NCI-H2081 (cell line): ENCODE data around the gene METAP2.
"Not testable (repeated sequence)": the region's sequence is repeated elsewhere in the genome, so short reads cannot be mapped to it uniquely, and the experiment has no call there.

Experiments
- DNase-seq, 2 experiments: peaks; one replicate each; lab custom pipeline; 2025; lab: John Stamatoyannopoulos, UW

The METAP2 gene

DNA sequence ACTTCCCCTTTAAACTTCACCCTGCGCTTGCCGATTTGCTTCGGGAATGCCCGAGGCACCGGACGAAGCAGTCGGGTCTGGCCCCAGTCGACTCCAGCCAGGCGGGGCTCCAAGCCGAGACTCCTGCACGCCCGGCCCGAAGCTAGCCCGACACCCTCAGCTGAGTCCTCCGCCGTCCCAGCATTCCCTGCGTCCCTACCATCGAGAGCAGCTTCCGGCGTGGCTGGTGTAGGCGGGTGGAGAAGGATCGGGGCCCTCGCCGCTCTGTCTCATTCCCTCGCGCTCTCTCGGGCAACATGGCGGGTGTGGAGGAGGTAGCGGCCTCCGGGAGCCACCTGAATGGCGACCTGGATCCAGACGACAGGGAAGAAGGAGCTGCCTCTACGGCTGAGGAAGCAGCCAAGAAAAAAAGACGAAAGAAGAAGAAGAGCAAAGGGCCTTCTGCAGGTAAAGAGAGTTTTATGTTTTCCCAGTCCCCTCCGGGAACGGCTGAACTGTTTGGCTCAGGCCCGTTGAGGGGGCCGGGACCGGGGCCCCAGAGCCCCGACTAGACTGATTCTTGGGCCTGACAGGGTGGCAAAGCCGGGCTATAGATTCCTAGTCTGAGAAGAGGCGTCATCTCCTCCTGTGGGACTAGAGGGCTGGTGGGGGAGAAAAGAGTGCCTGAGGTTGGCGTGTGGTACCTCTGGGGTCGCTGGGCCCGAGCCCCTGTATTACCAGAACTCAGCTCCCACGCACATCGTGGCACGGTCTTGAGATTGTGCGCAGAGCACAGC, at the start of gene METAP2:
METAP2 (plus strand) TSS at position 269 of the 776 bp plus-strand sequence; CDS start at position 297, 28 bp downstream.
- DNase-seq, result peak; percentile 95 to 97

DNA sequence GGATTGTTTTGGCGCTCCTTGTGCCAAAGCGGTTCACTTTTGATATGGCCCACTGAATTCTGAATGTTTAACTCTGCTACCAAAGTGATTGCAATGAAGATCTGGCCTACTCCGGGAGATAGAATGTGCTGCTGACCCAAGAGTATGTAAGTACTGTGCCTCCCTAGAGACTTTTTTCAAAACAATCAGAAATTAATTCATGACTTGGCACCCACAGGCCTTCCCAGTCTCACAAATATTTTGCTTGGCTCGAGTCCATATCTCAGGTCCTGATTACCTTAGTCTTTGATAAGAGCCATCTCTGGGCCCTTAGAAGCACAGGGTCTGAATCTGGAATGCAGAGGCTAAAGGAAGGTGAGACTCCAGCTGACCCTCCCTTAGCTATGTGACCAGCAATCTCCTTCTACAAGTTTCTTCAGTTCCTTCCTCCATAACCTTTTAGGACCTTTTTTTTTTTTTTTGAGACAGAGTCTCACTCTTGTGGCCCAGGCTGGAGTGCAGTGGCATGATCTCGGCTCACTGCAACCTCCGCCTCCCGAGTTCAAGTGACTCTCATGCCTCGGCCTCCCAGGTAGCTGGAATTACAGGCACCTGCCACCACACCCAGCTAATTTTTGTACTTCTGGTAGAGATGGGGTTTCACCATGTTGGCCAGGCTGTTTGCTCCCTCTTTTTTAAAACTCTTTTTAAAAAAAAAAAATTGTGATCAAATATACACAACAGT, 49.5 kb upstream of the METAP2 start:
- DNase-seq, result no peak

GRCh38 chr12:95429172-95429510, 44.8 kb upstream of the METAP2 start:
- DNase-seq, result no peak

DNA sequence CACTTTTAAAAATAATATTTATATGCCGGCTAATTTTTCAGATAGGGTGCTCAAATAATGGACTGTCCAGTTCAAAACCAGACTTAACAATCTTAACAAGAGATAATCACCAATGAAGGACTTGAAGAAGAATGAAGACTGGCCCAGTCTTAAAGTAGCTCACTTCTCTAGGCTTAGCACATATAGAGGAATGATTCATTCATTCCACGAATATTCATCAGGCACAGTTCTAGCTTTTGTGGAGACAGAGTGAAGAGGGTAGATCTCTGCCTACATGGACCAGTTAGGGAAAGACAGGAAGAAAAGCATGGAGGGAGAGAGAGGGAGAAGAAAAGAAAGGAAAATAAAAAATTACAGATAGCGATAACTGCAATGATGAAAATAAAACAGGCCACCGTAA, 42.8 kb upstream of the METAP2 start:
- no peak for DNase-seq

DNA sequence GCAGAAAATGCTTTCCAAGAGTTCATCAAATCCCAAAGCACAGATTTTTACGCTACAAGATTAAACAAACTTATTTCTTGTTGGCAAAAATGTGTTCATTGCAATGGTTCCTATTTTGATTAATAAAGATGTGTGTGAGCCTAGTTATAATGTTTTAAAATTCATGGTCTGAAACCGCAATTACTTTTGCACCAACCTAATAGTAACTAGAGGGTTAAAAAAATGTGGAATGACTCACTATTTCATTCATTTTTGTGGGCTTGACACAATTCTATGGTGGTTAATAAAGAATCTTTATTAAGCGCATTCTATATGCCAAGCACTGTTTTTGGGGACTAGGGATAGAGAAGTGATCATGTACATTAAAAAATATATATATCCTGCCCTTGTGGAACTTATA, 38.6 kb upstream of the METAP2 start:
- DNase-seq, result no peak

DNA sequence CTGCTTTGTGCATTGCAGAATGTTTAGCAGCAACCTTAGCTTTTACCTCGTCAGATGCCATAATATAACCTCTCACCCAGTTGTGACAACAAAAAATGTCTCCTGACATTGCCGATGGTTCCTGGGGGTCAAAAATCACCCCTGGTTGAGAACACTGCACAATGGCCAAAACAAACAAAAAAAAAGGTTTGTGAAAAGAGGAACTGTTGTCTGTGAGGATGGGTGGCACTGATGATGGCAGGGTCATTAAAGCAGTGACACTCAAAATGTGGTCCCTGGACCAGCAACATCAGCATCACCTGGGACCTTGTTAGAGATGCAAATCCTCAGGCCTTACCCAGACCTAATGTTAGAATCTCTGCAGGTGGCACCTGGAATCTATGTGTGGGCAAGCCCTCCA, 36.4 kb upstream of the METAP2 start:
- DNase-seq, result no peak

DNA sequence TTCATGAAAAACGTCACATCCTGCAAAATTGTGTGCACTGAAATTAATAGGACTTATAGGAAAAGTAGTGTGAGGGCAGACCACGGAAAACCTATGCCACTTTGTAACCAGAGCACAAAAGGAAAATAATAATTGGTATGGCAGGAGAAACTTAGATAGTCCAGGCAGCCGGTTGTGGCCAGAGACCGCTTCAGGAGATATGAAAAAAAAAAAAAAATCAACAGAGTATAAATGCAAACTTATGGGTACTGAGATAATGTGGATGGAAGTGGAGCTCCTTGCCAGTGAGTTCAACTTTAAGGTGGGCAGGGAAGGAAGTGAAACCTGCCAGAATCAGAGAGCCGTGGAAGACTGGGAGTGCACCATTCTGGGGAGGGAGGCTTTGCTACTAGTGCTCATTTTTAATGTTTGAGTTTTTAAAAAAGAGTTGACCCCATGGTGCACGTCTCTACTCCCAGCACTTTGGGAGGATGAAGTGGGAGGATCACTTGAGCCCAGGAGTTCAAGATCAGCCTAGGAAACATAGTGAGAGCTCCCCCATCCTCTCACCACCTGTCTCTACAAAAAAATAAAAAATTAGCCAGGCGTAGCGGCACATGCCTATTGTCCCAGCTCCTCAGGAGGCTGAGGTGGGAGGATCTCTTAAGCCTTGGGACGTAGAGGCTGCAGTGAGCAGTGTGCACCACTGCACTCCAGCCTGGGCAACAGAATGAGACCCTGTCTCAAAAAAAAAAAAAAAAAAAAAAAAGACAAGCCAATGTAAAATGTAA, 34.3 kb upstream of the METAP2 start:
- no peak for DNase-seq

GRCh38 chr12:95440401-95440800, 33.6 kb upstream of the METAP2 start:
- no peak for DNase-seq

- no peak for DNase-seq
These were observed 30.5 kb upstream of the METAP2 start for GRCh38 chr12:95443459-95443858.

DNA sequence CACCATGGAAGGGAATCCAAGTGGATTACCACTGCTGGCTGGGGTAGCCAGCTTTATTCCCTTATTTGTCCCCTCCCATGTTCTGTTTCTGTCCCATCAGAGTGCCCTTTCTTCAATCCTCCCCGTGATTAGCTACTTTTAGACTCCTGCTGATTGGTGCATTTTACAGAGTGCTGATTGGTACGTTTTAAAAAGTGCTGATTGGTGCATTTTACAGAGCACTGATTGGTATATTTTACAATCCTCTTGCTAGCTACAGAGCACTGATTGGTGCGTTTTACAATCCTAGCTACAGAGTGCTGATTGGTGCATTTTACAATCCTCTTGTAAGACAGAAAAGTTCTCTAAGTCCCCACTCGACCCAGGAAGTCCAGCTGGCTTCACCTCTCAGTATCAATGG, 28.9 kb upstream of the METAP2 start:
- DNase-seq, result not testable (repeated sequence)

DNA sequence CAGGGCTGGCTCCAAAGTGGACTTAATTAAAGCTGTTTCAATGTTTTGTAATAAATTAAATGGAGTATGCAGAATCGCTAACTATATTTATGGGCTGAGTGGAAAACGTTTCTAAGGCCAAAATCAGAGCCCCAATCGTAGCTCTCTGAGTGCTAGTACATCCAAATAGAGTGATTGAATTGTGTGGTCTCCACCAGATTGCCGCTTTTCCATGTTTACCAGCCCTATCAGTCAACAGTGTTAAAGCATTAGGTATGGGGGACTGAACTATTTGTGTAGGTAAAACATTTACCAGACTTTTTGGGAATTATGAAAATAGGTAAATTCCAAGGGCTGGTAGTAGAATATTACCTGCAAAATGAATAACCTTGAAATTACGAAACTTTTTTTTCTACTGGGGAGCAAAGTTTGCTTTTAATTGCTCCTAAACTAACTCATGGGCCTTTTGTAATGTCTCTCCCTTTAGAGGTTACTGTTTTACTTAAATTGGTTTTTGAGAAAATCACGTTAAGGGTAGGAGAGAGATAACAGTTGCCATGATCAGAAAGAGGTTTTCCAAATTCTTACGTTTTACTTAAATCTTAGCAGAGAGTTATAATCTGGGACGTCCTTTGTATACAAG, 28.0 kb upstream of the METAP2 start:
- no peak for DNase-seq

- no peak for DNase-seq
These were observed 27.4 kb upstream of the METAP2 start for GRCh38 chr12:95446506-95446900.

- not testable (repeated sequence) for DNase-seq
These were observed 24.3 kb upstream of the METAP2 start for GRCh38 chr12:95449656-95450055.

GRCh38 chr12:95452501-95452900, 21.5 kb upstream of the METAP2 start:
- DNase-seq, result not testable (repeated sequence)

DNA sequence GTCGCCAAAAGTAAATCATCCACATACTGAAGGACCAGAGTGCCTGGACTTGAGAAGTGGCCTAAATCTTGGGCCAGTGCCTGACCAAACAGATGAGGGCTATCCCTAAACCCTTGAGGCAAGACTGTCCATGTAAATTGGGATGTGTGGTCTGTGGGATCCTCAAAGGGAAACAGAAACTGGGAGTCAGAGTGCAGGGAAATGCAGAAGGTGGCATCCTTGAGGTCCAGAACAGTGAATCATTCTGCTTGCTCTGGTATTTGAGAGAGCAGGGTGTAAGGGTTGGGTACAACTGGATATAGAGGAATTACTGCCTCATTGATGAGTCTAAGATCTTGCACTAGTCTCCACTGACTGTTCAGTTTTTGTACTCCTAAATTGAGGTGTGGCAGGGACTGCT, 20.1 kb upstream of the METAP2 start:
- DNase-seq, result not testable (repeated sequence)

DNA sequence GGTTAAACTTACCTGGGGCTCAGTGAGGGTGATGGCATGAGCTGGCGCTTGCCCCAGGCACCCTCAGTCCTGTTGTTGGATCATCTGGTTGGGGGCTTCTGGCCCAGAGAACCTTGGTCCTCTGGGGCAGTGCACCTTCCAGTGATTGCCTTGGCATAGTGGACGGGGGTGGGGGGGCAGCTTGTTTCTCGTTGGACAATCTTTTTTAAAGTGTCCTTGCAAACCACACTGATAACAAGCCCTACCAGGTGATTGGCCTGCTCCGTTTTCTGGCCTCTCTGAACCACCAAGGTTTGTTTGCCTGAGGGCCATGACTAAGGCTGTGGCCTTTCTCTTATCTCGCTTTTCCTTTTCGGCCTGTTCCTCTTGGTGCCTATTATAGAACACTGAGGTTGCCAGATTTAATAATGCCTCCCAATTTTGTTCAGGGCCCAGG, 19.2 kb upstream of the METAP2 start:
- DNase-seq, result not testable (repeated sequence)

DNA sequence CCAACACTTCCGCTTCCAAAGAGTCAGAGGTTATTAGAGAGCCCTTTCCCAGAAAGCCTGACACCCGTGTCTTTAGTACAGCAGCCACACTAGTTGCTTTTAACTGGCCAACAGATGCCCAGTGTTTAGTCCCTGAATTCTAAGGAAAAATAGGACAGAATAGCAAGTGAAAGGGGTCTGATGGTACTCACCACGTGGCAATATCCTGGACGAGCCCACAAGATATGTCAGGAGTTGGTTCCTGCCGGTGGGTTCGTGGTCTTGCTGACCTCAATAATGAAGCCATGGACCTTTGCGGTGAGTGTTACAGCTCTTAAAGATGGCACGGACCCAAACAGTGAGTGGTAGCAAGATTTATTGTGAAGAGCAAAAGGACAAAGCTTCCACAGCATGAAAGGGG, 16.3 kb upstream of the METAP2 start:
- not testable (repeated sequence) for DNase-seq

DNA sequence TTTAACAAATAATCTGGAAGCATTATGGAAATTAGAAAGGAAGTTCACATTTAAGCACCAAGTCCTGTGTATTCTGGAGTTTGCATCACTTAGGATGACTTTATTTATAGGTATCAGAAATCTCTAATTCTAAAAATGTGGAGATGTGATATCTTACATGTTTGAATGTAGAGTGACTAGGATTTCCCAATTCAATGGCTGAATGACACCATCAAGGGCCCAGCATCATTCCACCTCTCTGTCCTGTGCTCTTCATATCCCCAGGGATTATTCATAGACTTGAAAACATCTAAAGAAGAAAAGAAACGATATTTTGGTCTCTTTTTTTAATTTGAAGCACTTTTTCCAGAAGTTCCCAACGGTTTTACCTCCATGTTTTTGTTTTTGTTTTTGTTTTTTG, 15.2 kb upstream of the METAP2 start:
- no peak for DNase-seq

DNA sequence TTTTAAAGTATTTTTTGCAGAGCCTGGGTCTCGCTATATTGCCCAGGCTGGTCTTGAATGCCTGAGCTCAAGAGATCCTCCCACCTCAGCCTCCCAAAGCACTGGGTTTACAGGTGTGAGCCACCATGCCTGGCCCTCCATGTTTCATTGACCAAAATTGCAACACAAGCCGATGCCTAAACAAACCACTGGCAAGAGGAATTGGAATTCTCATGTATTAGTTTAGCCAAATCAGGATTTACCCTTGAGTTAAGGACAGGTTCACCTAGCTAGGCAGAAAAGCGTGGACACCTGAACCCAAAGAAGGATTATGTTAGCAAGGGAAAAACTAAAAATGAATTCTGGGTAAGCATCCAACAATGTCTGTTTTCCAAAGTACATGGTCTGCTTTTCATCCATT, 14.6 kb upstream of the METAP2 start:
- DNase-seq, result no peak

- DNase-seq, result no peak
These were observed 13.8 kb upstream of the METAP2 start for GRCh38 chr12:95460105-95460504.

- no peak for DNase-seq
These were observed 13.1 kb upstream of the METAP2 start for GRCh38 chr12:95460896-95461295.

- DNase-seq, result no peak
These were observed 11.9 kb upstream of the METAP2 start for GRCh38 chr12:95462081-95462480.
